Measurements from ENCODE around the gene TSPEAR.

Gene TSPEAR

DNA sequence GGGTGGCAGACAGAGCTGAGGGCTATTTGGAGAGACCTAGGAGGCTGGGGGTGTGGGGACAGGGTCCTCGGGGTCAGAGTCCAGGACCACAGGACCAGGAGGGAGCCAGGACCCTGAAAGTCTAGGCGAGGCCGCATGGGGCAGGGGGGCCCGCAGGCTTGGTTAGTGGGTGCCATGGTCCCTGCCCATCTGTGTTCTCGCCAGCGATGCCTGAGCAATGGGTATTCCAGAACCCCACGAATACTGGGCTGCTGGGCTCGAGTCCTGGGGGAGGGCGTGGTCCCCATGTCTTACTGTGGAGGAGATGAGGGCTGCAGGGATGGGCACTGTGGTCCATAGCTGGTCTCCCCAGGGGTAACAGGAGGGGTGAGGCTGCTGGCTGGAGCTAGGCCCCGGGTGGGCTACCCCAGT is 121.1 kb downstream of the TSPEAR start:
- TF ChIP-seq, protein P1, sequence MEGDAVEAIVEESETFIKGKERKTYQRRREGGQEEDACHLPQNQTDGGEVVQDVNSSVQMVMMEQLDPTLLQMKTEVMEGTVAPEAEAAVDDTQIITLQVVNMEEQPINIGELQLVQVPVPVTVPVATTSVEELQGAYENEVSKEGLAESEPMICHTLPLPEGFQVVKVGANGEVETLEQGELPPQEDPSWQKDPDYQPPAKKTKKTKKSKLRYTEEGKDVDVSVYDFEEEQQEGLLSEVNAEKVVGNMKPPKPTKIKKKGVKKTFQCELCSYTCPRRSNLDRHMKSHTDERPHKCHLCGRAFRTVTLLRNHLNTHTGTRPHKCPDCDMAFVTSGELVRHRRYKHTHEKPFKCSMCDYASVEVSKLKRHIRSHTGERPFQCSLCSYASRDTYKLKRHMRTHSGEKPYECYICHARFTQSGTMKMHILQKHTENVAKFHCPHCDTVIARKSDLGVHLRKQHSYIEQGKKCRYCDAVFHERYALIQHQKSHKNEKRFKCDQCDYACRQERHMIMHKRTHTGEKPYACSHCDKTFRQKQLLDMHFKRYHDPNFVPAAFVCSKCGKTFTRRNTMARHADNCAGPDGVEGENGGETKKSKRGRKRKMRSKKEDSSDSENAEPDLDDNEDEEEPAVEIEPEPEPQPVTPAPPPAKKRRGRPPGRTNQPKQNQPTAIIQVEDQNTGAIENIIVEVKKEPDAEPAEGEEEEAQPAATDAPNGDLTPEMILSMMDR (IDR thresholded peaks at IDR 0.05): no peak
- Histone ChIP-seq H3K4me3 (no peak overlapping the region), H3K27ac (no peak overlapping the region)
- DNase-seq (ENCODE audit: low spot score): no peak

GRCh38 chr21:44589586-44590305 is 121.6 kb downstream of the TSPEAR start:
- Histone ChIP-seq H3K4me3 (no peak overlapping the region), H3K27ac (no peak overlapping the region)
- TF ChIP-seq, protein P1 (IDR thresholded peaks at IDR 0.05): no peak
- no peak for DNase-seq (ENCODE audit: low spot score)

DNA sequence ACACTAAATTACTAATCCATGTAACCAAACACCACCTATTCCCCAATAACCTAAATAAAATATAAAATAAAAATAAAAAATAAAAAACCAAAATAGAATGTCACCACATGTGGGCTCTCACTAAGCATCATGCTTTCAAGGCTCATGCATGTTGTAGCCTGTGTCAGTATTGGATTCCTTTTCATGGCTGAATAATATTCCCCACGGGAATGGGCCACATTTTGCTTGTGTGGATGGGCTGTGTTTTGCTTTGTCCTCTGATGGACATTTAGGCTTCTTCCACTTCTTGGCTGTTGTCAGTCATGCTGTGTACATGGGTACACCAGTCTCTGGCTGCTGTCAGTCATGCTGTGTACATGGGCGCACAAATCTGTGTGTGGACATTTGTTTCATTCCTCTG is 122.3 kb downstream of the TSPEAR start:
- Histone ChIP-seq H3K27ac (no peak overlapping the region), H3K4me3 (no peak overlapping the region)
- TF ChIP-seq, protein P1 (IDR thresholded peaks at IDR 0.05): no peak
- DNase-seq (ENCODE audit: low spot score): no peak

DNA sequence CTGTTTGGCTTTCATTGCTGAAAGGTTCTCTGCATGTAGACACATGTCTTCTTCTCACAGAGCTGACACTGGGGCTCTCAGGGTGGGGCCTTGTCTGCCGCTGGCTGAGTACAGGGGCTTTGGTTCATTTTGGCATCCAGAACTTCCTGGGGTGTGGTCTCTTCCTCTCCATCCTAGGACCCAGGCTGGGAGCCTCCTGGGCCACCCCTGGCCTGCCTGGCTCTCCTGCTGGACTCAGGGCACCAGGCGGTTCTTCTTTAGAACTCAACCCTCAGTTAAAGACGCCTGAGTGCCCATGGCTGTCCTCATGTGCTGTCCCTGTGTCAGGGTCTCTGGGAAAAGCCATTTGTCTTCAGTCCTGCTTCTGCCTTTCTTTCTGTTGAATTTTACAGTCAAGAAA is 125.5 kb downstream of the TSPEAR start:
- TF ChIP-seq, protein P1 (IDR thresholded peaks at IDR 0.05): no peak
- H3K4me3 ChIP-seq: no peak overlapping the region
- no peak overlapping the region for H3K27ac ChIP-seq
- no peak for DNase-seq (ENCODE audit: low spot score)

DNA sequence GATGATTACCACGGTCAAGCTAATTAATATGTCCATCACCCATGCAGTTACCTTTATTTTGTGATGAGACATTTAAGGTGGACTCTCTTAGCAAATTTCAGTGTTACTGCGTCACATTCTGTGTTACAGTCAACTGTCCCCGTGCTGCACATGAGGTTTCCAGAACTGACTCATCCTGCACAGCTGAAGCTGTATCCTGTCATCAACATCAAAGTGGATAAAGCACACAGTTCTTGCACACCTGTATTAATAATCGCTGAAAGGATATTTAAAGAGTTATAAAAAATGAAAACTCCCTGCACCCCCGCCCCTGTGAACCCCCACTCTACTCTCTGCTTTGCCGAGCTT is 127.6 kb downstream of the TSPEAR start:
- Histone ChIP-seq H3K27ac (no peak overlapping the region), H3K4me3 (no peak overlapping the region)
- DNase-seq (ENCODE audit: low spot score): no peak
- TF ChIP-seq, protein P1 (IDR thresholded peaks at IDR 0.05): no peak

DNA sequence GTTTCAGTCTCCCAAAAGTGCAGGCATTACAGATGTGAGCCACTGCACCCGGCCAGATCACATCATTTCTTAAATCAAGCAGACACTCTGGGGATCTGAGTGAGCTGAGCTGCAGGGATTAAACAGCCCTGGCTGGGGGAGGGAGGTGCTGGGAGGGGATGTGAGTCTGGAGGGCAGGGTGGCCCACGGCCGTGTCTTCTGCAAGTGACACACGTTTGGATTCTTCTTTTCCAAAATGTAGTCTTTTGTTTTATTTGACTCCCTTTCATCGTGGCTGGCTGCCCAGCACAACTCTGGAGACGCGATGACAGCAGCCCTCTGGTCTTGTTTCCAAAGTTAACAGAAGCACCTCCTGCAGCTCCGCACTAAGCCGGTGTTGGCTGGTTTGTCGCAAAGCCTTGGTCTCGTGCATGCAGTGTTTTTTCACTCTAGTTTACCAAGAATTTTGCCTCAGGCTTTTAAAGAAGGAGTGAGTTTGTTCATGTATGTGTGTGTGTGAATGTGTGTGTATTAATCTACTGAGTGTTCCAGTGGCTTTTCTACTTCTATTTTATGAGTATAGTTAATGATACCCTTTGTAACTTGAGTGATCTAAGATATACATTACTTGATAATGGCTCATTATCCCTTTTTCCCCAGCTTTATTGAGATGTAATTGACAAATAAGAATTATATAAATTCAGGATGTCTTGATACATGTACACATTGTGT is 128.1 kb downstream of the TSPEAR start:
- Histone ChIP-seq H3K4me3 (no peak overlapping the region), H3K27ac (no peak overlapping the region)
- DNase-seq (ENCODE audit: low spot score): no peak
- TF ChIP-seq, protein P1 (IDR thresholded peaks at IDR 0.05): no peak

DNA sequence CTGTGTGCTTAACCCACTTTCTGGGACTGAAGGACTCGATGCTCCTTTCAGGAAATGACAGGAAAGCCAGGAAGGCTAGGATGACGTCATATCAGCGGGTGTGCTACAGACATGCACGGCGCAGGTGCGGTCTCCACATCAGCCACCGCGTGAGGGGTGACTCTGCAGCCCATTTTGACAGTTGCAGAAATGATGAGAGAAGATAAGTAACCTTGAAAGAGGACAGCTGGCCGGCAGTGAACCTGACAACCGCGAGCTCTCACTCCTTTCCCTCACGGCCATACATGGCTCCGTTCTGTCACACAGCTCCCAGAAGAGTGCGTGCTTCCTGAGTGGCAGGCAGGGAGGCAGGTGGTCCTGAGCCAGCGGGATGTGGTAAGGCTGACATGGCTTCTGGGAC is 129.3 kb downstream of the TSPEAR start:
- no peak for DNase-seq (ENCODE audit: low spot score)
- Histone ChIP-seq H3K27ac (no peak overlapping the region), H3K4me3 (no peak overlapping the region)
- TF ChIP-seq, protein P1 (IDR thresholded peaks at IDR 0.05): no peak
